B cell (primary cell): ENCODE measurements around the gene B4GALNT3.

Source experiments
- CTCF ChIP-seq: fragments of 200-600 bp; IDR thresholded peaks from one replicate; pipeline ENCODE4 v1.8.0; 2022; ENCODE audit warnings: antibody characterized with exemption, mild to moderate bottlenecking
- EZH2 ChIP-seq: IDR thresholded peaks from 2 replicates; pipeline ENCODE4 v1.6.1; 2012; ENCODE audit warnings: borderline replicate concordance, low read depth, mild to moderate bottlenecking, moderate library complexity, low read length; ENCODE audit not compliant: insufficient read depth, poor library complexity, severe bottlenecking

GRCh38 chr12:543114-543451 lies 83.3 kb downstream of the B4GALNT3 start:
- TF ChIP-seq CTCF (no peak), EZH2 (no peak)
